Measurements from ENCODE around the gene AHSG. TPM values are rescaled to one million over a fixed set of nuclear protein-coding genes. Genes with fewer than 3 reads are reported as not detected.

The AHSG gene
- total RNA-seq, 1 donor from 2014 or later: not detected

GRCh38 chr3:186599785-186600166 lies 13.1 kb upstream of the AHSG start:
- no peaks in the 10 kb centered on the region for H3K27me3 ChIP-seq
- H3K27ac ChIP-seq: no peak overlapping the region
- no peaks in the 10 kb centered on the region for H3K36me3 ChIP-seq
- no peak for TF ChIP-seq CTCF (IDR thresholded peaks at IDR 0.05)
- DNase-seq (no peak), ATAC-seq (no peak)
- H3K4me3 ChIP-seq: no peak overlapping the region
- intact Hi-C loops (cut with DNase I): no loop called here
- no peaks in the 10 kb centered on the region for H3K9me3 ChIP-seq
- no peaks in the 10 kb centered on the region for H3K4me1 ChIP-seq

GRCh38 chr3:186600896-186601295 lies 12.0 kb upstream of the AHSG start:
- Histone ChIP-seq H3K27ac (no peak overlapping the region), H3K9me3 (no peaks in the 10 kb centered on the region), H3K4me1 (no peaks in the 10 kb centered on the region), H3K36me3 (no peaks in the 10 kb centered on the region), H3K27me3 (no peaks in the 10 kb centered on the region), H3K4me3 (no peak overlapping the region)
- intact Hi-C loops (cut with DNase I): no loop called here
- TF ChIP-seq CTCF (IDR thresholded peaks at IDR 0.05): no peak
- DNase-seq: no peak
- no peak for ATAC-seq

- no peak for ATAC-seq
- TF ChIP-seq CTCF (IDR thresholded peaks at IDR 0.05): no peak
Measured at GRCh38 chr3:186603159-186603558, 9.7 kb upstream of the AHSG start.

GRCh38 chr3:186605078-186605477 lies 7.8 kb upstream of the AHSG start:
- Histone ChIP-seq H3K27me3 (no peaks in the 10 kb centered on the region), H3K9me3 (no peaks in the 10 kb centered on the region), H3K4me3 (no peak overlapping the region), H3K36me3 (no peaks in the 10 kb centered on the region), H3K4me1 (no peaks in the 10 kb centered on the region), H3K27ac (no peak overlapping the region)
- TF ChIP-seq CTCF (IDR thresholded peaks at IDR 0.05): no peak
- no peak for DNase-seq
- intact Hi-C loops (cut with DNase I): no loop called here
- ATAC-seq: no peak

More at GRCh38 chr3:186603159-186603558, 9.7 kb upstream of the AHSG start:
- intact Hi-C loops (cut with DNase I): no loop called here
- Histone ChIP-seq H3K4me3 (no peak overlapping the region), H3K9me3 (no peaks in the 10 kb centered on the region), H3K36me3 (no peaks in the 10 kb centered on the region), H3K27me3 (no peaks in the 10 kb centered on the region), H3K4me1 (no peaks in the 10 kb centered on the region), H3K27ac (no peak overlapping the region)
- no peak for DNase-seq

- no peaks in the 10 kb centered on the region for H3K4me1 ChIP-seq
- H3K27ac ChIP-seq: no peak overlapping the region
- ATAC-seq (no peak), DNase-seq (no peak)
- intact Hi-C loops (cut with DNase I): no loop called here
- no peaks in the 10 kb centered on the region for H3K27me3 ChIP-seq
- H3K36me3 ChIP-seq: no peaks in the 10 kb centered on the region
- no peak overlapping the region for H3K4me3 ChIP-seq
- no peaks in the 10 kb centered on the region for H3K9me3 ChIP-seq
- TF ChIP-seq CTCF (IDR thresholded peaks at IDR 0.05): no peak
Measured at GRCh38 chr3:186605561-186606545, 7.0 kb upstream of the AHSG start.

Data from upper lobe of right lung (tissue), 1 donor.